Panc1 (cell line): Measurements from ENCODE around the gene UGGT2. TPM values are rescaled to one million over a fixed set of nuclear protein-coding genes. Genes with fewer than 3 reads are reported as not detected.

Source experiments
- ATAC-seq: fragments of 200-7000 bp; cut with Tn5 transposase; 2 replicates; pipeline ENCODE4 v1.9.1; 2020; ENCODE audit warnings: mild to moderate bottlenecking, moderate library complexity
- BruUV-seq: library from RNA; stranded (reverse); fragments of 400-500 nt; replicated peaks from 2 replicates; lab custom pipeline; 2021; lab: Mats Ljungman, UMichigan
- CTCF ChIA-PET: fragments of 300-600 bp; sonication (Branson Sonifier 250); formaldehyde crosslinking; loops from one replicate; lab custom pipeline; 2022; ENCODE audit warnings: antibody characterized with exemption; lab: Charles Lee
- POLR2A ChIA-PET: fragments of 300-600 bp; sonication (Branson Sonifier 250); formaldehyde crosslinking; loops from one replicate; lab custom pipeline; 2022; ENCODE audit warnings: antibody characterized with exemption; lab: Charles Lee
- DNase-seq: peaks from one replicate; pipeline ENCODE4 v3.0.0-alpha.2; 2010; ENCODE audit warnings: low read depth, low spot score
- H3K27ac ChIP-seq: 2 replicates; pipeline ENCODE4 v1.5.1; 2011; ENCODE audit warnings: mild to moderate bottlenecking, low read length, inconsistent platforms
- H3K27me3 ChIP-seq: fragments of 200-500 bp; sonication (Bioruptor generic); 2 replicates; pipeline ENCODE4 v1.6.0; 2014; ENCODE audit warnings: low read length, inconsistent platforms; ENCODE audit not compliant: control insufficient read depth, insufficient read depth
- H3K36me3 ChIP-seq: fragments of 200-500 bp; sonication (Bioruptor generic); 2 replicates; pipeline ENCODE4 v1.5.1; 2014; ENCODE audit warnings: inconsistent platforms, mild to moderate bottlenecking, low read length, moderate library complexity; ENCODE audit not compliant: control insufficient read depth, insufficient read depth
- H3K4me1 ChIP-seq: 2 replicates; pipeline ENCODE4 v1.5.1; 2011; ENCODE audit warnings: inconsistent platforms, mild to moderate bottlenecking, low read length, moderate library complexity; ENCODE audit not compliant: control insufficient read depth, insufficient read depth
- H3K4me3 ChIP-seq, 2 experiments: 2 replicates each; pipeline ENCODE4 v1.5.1; 2011 to 2012; ENCODE audit warnings: low read depth in 2 of 2, low read length in 2 of 2, mild to moderate bottlenecking in 2 of 2, inconsistent platforms in 1 of 2, moderate library complexity in 1 of 2
- H3K9me3 ChIP-seq: fragments of 200-500 bp; sonication (Bioruptor generic); 2 replicates; pipeline ENCODE4 v1.5.1; 2014; ENCODE audit warnings: low read depth, mild to moderate bottlenecking, inconsistent platforms, low read length, moderate library complexity; ENCODE audit not compliant: control insufficient read depth, insufficient read depth
- POLR2AphosphoS5 ChIP-seq: IDR thresholded peaks from 2 replicates; pipeline ENCODE4 v1.6.1; 2012; ENCODE audit warnings: mild to moderate bottlenecking, low read depth, low read length, moderate library complexity
- SIN3A ChIP-seq: IDR thresholded peaks from 2 replicates; pipeline ENCODE4 v1.6.1; 2012; ENCODE audit warnings: low read depth, mild to moderate bottlenecking, low read length, moderate library complexity, borderline replicate concordance; ENCODE audit not compliant: insufficient read depth
- TCF7L2 ChIP-seq: IDR thresholded peaks from 2 replicates; pipeline ENCODE4 v1.6.1; 2011; ENCODE audit warnings: mild to moderate bottlenecking, low read depth, low read length, inconsistent platforms
- in situ Hi-C: cut with HindIII; loops from 2 replicates; pipeline ENCODE4 v1.10.0; 2016; ENCODE audit warnings: low sequenced_read_pairs, low pct_unique_long_range_greater_than_20kb
- intact Hi-C: fragments of 100-400 bp; cut with micrococcal nuclease; formaldehyde crosslinking; loops from one replicate; pipeline ENCODE4 v1.10.0; 2022; ENCODE audit not compliant: unreplicated experiment
- total RNA-seq: library from RNA; stranded (reverse); gene quantifications from one replicate; pipeline ENCODE4 v1.2.1, GENCODE V29; 2021; ENCODE audit not compliant: unreplicated experiment
- TF ChIP-seq, protein P1 (sequence below), 2 experiments: IDR thresholded peaks; 2 replicates each; pipeline ENCODE4 v1.6.1; 2011 to 2012; ENCODE audit warnings: low read depth in 2 of 2, control low read depth in 1 of 2, low read length in 1 of 2, mild to moderate bottlenecking in 1 of 2, moderate library complexity in 1 of 2; ENCODE audit not compliant: insufficient read depth in 1 of 2
- TF ChIP-seq, protein P2 (sequence below): fragments of 450-650 bp; IDR thresholded peaks from 2 replicates; pipeline ENCODE4 v1.5.1; 2017; ENCODE audit warnings: mild to moderate bottlenecking

UGGT2 gene
- total RNA-seq, 1 experiment from 2014 or later, result 22.9 TPM

DNA sequence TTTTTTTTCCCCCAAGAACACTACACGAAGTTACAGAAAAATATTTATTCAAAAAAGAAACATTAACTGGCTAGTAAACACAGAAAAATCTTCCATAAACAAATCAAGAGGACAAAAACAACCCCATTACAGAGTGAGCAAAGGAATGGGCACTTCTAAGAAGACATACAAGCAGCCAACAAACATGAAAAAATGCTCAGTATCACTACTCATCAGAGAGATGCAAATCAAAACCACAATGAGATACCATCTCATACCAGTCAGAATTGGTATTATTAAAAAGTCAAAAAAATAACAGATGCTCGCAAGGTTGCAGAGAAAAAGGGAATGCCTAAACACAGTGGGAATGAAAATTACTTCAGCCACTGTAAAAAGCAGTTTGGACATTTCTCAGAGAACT, 131.7 kb downstream of the UGGT2 start:
- no peaks in the 10 kb centered on the region for H3K27me3 ChIP-seq
- H3K4me3 ChIP-seq, result no peak overlapping the region
- no peak for ATAC-seq
- intact Hi-C loops (no loop called here), in situ Hi-C loops (no loop called here)
- CTCF ChIA-PET, result no interaction called here
- POLR2A ChIA-PET, result no interaction called here
- peaks cover 9% of the 10 kb centered on the region; the same call in 1 of the 2 replicates for H3K4me1 ChIP-seq
- TF ChIP-seq TCF7L2, result no peak
- TF ChIP-seq SIN3A, result no peak
- TF ChIP-seq, protein P1, sequence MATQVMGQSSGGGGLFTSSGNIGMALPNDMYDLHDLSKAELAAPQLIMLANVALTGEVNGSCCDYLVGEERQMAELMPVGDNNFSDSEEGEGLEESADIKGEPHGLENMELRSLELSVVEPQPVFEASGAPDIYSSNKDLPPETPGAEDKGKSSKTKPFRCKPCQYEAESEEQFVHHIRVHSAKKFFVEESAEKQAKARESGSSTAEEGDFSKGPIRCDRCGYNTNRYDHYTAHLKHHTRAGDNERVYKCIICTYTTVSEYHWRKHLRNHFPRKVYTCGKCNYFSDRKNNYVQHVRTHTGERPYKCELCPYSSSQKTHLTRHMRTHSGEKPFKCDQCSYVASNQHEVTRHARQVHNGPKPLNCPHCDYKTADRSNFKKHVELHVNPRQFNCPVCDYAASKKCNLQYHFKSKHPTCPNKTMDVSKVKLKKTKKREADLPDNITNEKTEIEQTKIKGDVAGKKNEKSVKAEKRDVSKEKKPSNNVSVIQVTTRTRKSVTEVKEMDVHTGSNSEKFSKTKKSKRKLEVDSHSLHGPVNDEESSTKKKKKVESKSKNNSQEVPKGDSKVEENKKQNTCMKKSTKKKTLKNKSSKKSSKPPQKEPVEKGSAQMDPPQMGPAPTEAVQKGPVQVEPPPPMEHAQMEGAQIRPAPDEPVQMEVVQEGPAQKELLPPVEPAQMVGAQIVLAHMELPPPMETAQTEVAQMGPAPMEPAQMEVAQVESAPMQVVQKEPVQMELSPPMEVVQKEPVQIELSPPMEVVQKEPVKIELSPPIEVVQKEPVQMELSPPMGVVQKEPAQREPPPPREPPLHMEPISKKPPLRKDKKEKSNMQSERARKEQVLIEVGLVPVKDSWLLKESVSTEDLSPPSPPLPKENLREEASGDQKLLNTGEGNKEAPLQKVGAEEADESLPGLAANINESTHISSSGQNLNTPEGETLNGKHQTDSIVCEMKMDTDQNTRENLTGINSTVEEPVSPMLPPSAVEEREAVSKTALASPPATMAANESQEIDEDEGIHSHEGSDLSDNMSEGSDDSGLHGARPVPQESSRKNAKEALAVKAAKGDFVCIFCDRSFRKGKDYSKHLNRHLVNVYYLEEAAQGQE (IDR thresholded peaks at IDR 0.05; ENCODE audit: insufficient read depth in 1 of 2, low read depth in 2 of 2, low read length in 1 of 2), result no peak
- H3K27ac ChIP-seq, result no peak overlapping the region
- no peaks in the 10 kb centered on the region for H3K9me3 ChIP-seq
- H3K36me3 ChIP-seq, result no peaks in the 10 kb centered on the region
- no TSS peak for BruUV-seq
- no peak for DNase-seq

DNA sequence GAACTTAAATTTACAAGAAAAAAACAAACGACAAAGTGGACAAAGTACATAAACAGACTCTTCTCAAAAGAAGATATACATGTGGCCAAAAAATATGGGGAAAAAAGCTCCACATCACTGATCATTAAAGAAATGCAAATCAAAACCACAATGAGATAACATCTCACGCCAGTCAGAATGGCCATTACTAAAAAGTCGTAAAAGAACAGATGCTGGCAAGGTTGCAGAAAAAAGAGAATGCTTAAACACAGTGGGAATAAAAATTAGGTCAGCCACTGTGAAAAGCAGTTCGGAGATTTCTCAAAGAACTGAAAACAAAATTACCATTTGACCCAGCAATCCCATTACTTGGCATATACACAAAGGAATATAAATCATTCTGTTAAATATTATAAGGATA, 132.7 kb downstream of the UGGT2 start:
- CTCF ChIA-PET, result interaction anchor here (0.7 kb wide), 1 partner anchor 1101 kb away, joined by 4 read pairs; no protein-coding TSS in a partner anchor
- ATAC-seq (no peak), DNase-seq (no peak)
- no peaks in the 10 kb centered on the region for H3K27me3 ChIP-seq
- H3K4me3 ChIP-seq, result no peak overlapping the region
- no peaks in the 10 kb centered on the region for H3K9me3 ChIP-seq
- TF ChIP-seq, protein P1 (IDR thresholded peaks at IDR 0.05; ENCODE audit: insufficient read depth in 1 of 2, low read depth in 2 of 2, low read length in 1 of 2), result no peak
- TF ChIP-seq, protein P2, sequence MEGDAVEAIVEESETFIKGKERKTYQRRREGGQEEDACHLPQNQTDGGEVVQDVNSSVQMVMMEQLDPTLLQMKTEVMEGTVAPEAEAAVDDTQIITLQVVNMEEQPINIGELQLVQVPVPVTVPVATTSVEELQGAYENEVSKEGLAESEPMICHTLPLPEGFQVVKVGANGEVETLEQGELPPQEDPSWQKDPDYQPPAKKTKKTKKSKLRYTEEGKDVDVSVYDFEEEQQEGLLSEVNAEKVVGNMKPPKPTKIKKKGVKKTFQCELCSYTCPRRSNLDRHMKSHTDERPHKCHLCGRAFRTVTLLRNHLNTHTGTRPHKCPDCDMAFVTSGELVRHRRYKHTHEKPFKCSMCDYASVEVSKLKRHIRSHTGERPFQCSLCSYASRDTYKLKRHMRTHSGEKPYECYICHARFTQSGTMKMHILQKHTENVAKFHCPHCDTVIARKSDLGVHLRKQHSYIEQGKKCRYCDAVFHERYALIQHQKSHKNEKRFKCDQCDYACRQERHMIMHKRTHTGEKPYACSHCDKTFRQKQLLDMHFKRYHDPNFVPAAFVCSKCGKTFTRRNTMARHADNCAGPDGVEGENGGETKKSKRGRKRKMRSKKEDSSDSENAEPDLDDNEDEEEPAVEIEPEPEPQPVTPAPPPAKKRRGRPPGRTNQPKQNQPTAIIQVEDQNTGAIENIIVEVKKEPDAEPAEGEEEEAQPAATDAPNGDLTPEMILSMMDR, result no peak
- TF ChIP-seq SIN3A, result no peak
- no peak for TF ChIP-seq TCF7L2
- TF ChIP-seq POLR2AphosphoS5, result no peak
- in situ Hi-C loops (no loop called here), intact Hi-C loops (no loop called here)
- H3K4me1 ChIP-seq, result peaks cover 9% of the 10 kb centered on the region; the same call in 1 of the 2 replicates
- H3K36me3 ChIP-seq, result no peaks in the 10 kb centered on the region
- BruUV-seq, result no TSS peak
- POLR2A ChIA-PET, result no interaction called here
- no peak overlapping the region for H3K27ac ChIP-seq
